GM23248 (cell line): Measurements from ENCODE around the gene ZNF598.

Source experiments
- EZH2 ChIP-seq: fragments of 200-600 bp; sonication (generic); IDR thresholded peaks from 2 replicates; pipeline ENCODE4 v1.6.1; 2018; ENCODE audit warnings: antibody characterized with exemption, mild to moderate bottlenecking; ENCODE audit not compliant: insufficient read depth, poor library complexity, severe bottlenecking
- EZH2phosphoT487 ChIP-seq: fragments of 200-600 bp; sonication (generic); IDR thresholded peaks from 2 replicates; pipeline ENCODE4 v1.6.1; 2018; ENCODE audit warnings: antibody characterized with exemption, moderate library complexity, mild to moderate bottlenecking, low read depth; ENCODE audit not compliant: insufficient read depth

DNA sequence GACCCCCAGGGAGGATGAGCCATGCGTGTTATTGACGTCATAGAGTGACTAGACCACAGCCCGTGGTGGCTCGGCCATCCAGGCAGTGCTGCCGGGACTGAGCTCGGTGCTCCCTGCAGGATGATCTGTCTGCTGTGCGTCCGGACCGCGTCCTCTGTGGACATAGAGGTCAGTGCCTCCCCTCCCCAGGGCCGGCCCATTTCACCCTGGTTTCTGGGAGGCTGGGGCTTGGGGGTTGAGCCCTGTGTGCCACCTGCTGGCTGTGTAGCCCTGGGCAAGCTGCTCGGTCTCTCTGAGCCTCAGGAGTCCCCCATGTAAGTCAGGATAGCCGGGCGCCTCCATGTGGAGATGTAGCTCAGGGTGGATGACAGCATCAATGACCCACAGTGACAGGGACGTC is 46.5 kb upstream of the ZNF598 start:
- TF ChIP-seq EZH2phosphoT487 = no peak
- TF ChIP-seq EZH2 = no peak
